Measurements from ENCODE around the gene OPA3.

The OPA3 gene

GRCh38 chr19:45560686-45561085, 23.9 kb downstream of the OPA3 start:
- DNase-seq = no peak

DNA sequence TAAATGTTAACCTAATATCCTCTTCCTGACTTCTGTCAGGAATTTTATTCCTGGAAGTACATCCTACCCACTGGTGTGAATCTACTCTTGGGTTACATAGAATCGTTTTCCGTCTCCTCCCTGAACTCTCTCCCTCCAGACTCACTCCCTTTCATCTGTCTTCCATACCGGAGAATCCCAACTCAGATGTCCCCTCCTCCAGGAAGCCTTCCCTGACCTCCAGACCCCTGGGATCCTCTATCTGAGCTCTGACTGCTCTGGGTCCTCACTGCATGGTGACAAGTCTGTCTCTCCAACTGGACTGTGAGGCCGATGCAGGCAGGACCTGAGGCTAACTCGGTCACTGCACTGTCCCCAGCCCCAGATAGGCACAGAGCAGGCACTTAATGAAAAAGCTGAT, 24.6 kb downstream of the OPA3 start:
- DNase-seq = no peak

- peak; percentile 59 for DNase-seq
Observed at GRCh38 chr19:45558399-45558878, 26.2 kb downstream of the OPA3 start.

- no peak for DNase-seq
Observed at GRCh38 chr19:45556835-45557234, 27.8 kb downstream of the OPA3 start.

DNA sequence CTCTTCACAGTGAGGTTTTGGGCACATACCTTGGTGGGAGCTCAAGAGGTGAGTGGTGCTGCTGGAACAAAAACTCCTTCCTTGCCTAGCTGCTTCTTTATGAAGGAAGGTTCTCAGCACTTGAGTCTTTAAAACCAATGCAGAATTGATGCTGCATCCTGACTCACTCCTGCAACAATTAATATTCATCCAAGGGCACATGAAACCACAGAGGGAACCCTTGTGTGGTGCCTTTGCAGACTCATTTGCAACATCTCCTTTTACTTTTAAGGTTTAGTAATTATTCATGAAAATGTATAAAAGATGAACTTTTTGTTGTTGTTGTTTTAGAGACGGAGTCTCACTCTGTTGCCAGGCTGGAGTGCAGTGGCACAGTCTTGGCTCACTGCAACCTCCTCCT, 30.1 kb downstream of the OPA3 start:
- no peak for DNase-seq

- DNase-seq = no peak
Observed at GRCh38 chr19:45553464-45553863, 31.1 kb downstream of the OPA3 start.

DNA sequence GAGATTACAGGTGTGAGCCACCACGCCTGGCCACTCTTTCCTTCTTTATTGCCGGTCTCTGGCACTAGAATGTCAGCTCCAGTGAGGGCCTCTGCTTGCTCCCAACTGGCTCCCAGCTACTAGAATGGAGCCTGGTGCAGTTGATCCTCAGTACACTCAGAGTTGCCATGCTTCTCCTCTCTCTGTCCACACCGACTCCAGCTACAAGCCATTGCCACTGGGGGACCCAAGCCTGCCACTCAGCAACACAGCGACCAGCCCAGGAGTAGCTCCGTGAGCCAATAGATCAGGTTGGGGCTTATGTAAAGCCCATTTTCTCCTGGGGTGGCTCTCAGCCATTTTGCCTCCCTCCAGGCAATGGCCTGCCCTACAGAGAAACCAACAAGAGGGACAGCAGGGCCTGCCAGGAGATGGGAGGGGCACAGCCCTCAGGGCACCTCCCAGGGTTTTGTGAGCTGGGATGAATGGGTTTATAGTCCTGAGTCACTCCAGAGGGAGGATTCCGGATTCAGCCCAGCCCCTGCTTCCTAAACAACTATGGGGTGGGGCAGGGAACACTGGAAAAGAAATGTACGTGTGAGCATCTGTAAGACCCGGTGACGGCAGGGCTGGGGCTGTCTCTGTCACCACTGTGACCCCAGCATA, 36.5 kb downstream of the OPA3 start:
- DNase-seq = no peak

GRCh38 chr19:45547211-45547770, 37.3 kb downstream of the OPA3 start:
- DNase-seq = no peak

GRCh38 chr19:45542234-45542668, 42.4 kb downstream of the OPA3 start:
- no peak for DNase-seq

DNA sequence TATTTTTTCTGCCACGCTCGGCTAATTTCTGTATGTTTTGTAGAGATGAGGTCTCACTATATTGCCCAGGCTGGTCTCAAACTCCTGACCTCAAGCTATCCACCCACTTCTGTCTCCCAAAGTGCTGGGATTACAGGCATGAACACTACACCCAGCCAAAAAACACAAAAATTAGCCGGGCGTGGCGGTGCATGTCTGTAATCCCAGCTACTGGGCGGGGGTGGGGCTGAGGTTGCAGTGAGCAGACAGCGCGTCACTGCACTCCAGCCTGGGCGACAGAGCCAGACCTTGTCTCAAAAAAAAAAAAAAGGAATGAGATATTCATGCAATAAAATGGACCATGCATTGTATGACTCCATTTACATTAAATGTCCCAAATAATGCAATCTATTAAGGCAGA, 45.1 kb downstream of the OPA3 start:
- no peak for DNase-seq

DNA sequence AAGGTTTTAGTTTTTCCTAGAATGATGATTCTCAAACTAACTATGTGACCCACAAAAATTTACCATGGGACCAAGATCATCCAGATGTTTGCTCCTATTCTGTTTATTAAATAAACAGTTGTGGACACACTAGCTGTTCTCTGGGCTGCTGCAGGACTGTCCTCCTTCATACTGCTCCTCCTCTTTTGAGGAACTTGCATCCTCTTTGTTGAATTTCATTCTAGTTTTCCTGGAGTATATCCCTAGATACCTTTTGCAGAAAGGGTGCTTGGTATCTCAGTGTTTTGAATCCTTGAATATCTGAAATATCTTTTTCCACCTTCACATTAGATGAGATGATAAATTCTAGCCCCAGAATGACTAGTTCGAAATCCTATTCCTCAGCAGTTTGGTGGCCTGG, 53.3 kb downstream of the OPA3 start:
- DNase-seq = no peak

DNA sequence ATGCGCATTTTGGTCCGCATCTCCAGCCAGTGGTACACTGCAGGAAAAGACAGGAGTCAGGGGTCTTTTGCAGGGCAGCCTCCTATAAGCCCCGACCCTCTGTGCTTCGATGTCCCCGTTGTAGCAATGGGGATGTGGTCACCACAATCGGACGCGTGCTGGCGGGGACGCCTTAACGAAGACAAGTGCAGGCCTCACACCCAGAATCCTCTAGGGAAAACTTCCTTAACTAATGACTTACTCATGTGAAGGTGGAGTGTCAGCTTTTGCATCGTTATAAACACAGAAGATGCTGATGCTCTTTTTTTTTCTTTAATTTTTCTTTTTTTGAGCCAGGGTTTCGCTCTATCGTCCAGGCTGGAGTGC, 55.2 kb downstream of the OPA3 start:
- DNase-seq = no peak

DNA sequence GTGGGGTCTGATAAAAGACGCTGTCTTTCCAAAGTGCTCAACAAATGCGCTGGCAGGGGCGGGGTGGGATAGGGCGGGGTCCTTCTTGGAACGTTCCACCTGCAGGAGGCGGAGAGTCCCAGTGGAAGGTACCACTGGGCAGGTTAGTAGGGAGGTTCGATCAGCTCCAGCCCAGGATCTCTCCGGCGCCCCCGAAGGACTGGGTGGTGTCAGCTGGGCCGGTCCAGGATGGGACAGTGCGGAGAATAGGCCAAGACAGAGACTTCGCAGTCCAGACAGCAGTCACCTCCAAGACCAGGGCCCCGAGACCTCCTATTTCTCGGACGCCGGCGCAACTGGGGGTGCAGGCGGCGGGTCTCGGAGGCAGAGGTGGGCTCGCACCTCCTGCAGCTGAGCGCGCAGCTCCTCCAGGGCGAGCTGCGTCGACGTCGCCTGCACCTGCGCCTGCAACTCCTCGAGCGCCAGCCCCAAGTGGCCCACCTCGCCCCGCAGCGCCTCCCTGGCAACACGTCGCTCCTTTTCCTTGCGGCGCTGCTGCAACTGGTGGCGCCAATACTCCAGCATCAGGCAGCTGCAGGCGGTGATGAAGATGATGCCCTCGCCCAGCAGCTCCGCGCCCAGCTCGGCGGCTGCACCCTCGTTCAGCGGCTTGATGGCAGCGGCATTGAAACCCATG, 55.7 kb downstream of the OPA3 start:
- DNase-seq = no peak

DNA sequence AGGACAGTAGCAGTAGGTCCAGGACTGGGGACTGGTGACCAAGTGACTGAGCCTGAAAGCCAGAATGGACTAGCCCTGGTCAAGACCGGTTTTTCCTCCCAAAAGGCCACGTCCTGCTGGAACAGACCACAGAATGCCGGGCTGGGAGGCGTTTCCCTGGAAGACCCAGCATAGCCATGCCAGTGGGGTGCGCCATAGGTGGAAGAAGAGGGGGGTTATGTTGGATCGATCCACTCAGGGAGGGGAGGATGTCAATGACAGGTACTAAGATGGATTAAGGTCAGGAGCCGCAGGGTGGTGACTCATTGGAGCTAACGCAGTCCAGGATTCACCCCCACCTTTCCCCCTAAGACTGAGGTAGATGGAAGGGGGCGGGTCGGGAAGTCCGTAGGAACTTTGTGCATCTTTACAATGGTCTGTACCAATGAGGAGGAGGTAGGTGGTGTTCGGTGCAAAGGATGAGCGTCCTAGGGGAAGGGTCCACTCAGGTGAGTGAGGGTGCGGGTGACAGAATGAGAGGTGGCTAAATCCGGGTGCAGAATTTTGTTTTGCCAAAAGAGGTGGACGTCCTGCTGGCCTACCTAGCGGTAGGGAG, 56.4 kb downstream of the OPA3 start:
- DNase-seq = no peak

DNA sequence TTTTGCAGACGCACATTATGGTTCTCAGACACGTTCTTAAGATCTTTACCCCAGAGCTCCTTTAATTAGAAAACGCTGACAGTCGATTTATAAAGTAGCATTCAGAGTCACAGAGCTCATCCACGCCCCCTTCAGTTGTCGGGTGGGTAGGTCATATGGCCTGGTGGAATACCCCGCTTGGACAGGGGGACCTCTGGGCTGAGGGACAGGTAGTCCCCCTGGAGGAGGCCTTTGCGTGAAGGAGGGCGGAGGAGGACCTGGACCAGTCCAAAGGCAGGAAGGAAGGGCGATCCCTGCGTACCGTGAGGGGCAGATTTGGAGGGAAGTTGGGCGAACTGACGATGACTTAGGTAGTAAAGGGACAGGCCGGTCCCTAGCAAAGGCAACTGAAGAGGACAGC, 56.9 kb downstream of the OPA3 start:
- DNase-seq = no peak

DNA sequence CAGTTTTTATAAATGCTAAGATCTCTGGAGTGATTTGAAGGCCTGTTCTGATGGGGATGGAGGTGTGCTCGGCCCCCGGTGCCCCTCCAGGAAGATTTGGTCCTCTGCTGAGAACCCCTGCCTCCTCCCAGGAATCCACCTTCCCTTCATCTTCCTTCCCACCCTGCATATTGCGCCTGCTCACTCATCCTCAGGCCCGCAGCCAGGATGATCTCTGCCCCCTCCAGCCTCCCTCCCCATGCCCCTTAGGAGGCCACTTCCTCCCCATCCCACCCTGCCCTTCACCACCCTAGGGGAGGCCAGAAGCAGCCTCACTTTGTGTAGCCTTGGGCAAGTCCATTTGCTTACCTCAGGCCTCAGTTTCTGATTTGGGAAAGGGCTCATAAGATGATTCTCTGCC, 57.6 kb downstream of the OPA3 start:
- no peak for DNase-seq

GRCh38 chr19:45526143-45526542, 58.5 kb downstream of the OPA3 start:
- DNase-seq = peak; percentile 44

DNA sequence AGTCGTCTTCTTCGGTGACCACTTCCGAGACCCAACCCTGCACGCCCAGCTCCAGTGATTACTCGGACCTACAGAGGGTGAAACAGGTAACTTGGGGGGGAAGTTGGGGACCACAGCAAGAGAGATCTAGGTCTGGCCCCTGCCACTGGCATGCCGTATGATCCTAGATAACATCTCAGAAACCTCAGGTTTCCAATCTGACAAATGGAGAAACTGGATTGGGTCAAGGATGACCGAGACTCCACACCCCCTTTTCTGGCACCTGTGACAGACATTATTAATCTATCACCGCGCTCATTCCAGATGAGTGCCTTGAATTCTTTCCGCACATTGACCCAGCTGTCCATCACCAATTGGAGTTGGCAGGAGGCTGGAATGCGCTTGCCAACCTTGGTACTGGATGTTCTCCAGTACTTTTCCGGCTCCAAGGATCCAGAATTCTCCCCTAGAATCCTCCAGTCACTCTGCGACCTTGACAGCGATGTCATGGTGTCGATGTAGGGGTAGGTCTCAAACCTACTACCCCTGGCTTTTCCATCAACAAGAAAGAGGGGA, 60.0 kb downstream of the OPA3 start:
- DNase-seq = no peak

DNA sequence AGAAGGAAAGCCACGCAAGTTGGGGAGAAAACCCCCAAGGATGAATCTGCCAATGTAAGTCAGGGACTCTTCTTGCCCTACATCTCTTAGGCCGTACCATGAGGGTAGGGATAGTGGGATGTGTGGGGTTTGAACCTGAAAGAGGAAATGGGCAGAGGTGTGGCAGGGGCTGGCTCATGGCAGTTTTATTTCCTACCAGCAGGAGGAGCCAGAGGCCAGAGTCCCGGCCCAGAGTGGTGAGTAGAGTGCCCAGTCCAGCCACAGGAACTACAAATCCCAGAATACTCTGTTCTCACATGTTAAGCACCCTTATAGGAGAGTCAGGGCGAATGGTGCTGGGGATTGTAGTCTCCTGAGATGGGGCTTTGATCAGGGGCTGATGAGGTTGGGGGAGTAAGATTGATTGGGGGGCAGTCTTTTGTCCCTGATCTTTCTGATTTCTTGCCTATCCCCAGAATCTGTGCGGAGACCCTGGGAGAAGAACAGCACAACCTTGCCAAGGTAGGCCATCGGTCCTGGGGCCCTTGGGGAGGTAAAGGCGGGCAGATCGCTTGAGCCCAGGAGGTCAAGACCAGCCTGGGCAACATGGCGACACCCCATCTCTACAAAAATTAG, 60.9 kb downstream of the OPA3 start:
- DNase-seq = peak; percentile 89

DNA sequence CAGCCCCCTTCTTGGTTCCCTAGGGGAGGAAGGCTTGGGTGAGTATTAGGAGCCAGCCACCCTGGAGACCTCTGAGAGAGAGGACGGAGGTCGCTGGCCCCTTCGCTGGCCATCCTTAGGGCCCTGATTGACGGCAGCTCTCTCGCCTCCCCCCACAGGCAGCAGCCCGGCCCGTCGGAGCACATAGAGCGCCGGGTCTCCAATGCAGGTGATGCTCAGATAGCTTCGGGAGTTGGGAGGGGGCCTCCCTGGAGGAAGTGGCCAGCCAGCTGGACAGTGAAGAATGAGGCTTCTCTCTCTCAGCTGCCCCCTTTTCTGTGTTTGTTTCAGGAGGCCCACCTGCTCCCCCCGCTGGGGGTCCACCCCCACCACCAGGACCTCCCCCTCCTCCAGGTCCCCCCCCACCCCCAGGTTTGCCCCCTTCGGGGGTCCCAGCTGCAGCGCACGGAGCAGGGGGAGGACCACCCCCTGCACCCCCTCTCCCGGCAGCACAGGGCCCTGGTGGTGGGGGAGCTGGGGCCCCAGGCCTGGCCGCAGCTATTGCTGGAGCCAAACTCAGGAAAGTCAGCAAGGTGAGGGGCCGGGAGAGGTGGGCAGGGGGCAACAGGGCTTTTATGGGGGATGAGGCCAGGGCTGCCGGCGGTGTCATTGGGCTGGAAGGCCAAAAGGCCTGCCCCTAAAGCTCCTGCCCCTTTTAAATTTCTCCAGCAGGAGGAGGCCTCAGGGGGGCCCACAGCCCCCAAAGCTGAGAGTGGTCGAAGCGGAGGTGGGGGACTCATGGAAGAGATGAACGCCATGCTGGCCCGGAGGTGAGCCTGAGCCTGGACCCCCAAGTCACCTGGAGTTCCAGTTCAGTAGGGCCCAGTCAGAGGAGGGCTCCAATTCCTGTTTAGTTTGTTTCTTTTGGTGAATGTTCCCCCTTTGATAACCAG, 62.3 kb downstream of the OPA3 start:
- no peak for DNase-seq

DNA sequence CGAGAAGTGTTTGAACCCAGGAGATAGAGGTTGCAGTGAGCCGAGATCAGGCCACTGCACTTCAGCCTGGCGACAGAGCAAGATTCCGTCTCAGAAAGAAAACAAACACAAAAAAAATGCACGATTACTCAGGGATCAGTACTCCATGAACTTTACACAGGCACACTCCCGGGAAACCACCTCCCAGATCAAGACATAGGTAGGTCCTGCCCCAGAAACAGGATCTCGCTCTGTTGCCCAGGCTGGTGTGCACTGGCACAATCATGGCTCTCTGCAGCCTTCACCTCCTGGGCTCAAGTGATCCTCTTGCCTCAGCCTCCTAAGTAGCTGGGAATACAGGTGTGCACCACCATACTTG, 66.2 kb downstream of the OPA3 start:
- no peak for DNase-seq
